Measurements from ENCODE around the gene SSC5D. TPM values are rescaled to one million over a fixed set of nuclear protein-coding genes. Genes with fewer than 3 reads are reported as not detected.

The SSC5D gene
- total RNA-seq, 1 donor from 2014 or later = 46.8 TPM

DNA sequence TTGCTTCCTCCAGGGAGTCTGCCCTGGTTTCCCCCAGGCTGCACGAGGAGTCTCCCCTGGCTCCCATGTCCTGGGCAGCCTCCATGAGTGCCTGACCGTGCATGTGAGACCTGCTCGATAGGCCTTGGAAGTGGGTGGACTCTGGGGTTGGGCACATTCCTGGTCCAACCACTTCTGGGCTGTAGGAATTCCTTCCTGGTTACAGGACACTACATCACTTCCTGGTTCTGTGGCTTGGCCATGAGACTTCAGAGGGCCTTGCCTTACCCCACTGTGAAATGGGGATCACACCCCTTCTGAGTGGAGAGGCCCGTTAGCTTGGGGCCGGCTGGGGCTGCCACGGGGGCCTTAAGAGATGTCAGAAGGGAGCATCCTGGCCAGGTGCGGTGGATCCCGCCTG is 15.8 kb upstream of the SSC5D start:
- Histone ChIP-seq H3K36me3 (ENCODE audit: insufficient read depth, low read length) (no peaks in the 10 kb centered on the region), H3K27me3 (ENCODE audit: insufficient read depth, low read length) (no peaks in the 10 kb centered on the region), H4K20me1 (ENCODE audit: insufficient read depth, low read length) (no peaks in the 10 kb centered on the region), H3K4me3 (ENCODE audit: insufficient read depth, low read depth, low read length) (no peak overlapping the region), H3K9me3 (ENCODE audit: insufficient read depth, low read depth, low read length) (no peaks in the 10 kb centered on the region), H2AFZ (ENCODE audit: low read depth, low read length) (no peak overlapping the region), H3K4me2 (ENCODE audit: low read length) (peak overlapping the region; percentile 16), H3K79me2 (ENCODE audit: insufficient read depth, low read length) (no peaks in the 10 kb centered on the region), H3K27ac (ENCODE audit: low read depth, low read length) (peak overlapping the region; percentile 1), H3K4me1 (ENCODE audit: insufficient read depth, low read length) (peaks cover 33% of the 10 kb centered on the region), H3K9ac (ENCODE audit: low read length) (peak overlapping the region; percentile 54)
- Mint-ChIP-seq H3K4me3 (ENCODE audit: unreplicated experiment) (no peak overlapping the region), H3K27me3 (ENCODE audit: low read depth, unreplicated experiment) (no peaks in the 10 kb centered on the region), H3K27ac (ENCODE audit: unreplicated experiment) (no peak overlapping the region), H3K36me3 (ENCODE audit: low read depth, unreplicated experiment) (no peaks in the 10 kb centered on the region), H3K4me1 (ENCODE audit: low read depth, unreplicated experiment) (peaks cover 3% of the 10 kb centered on the region), H3K9me3 (ENCODE audit: unreplicated experiment) (no peaks in the 10 kb centered on the region)
- TF ChIP-seq EZH2 (IDR thresholded peaks at IDR 0.05; ENCODE audit: insufficient read depth, low read length) = no peak
- TF ChIP-seq, protein P1, sequence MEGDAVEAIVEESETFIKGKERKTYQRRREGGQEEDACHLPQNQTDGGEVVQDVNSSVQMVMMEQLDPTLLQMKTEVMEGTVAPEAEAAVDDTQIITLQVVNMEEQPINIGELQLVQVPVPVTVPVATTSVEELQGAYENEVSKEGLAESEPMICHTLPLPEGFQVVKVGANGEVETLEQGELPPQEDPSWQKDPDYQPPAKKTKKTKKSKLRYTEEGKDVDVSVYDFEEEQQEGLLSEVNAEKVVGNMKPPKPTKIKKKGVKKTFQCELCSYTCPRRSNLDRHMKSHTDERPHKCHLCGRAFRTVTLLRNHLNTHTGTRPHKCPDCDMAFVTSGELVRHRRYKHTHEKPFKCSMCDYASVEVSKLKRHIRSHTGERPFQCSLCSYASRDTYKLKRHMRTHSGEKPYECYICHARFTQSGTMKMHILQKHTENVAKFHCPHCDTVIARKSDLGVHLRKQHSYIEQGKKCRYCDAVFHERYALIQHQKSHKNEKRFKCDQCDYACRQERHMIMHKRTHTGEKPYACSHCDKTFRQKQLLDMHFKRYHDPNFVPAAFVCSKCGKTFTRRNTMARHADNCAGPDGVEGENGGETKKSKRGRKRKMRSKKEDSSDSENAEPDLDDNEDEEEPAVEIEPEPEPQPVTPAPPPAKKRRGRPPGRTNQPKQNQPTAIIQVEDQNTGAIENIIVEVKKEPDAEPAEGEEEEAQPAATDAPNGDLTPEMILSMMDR (IDR thresholded peaks at IDR 0.05; ENCODE audit: insufficient read depth, low read depth, low read length) = no peak
- DNase-seq (ENCODE audit: low read depth) = peak; percentile 86
- peak; percentile 29 for FAIRE-seq

DNA sequence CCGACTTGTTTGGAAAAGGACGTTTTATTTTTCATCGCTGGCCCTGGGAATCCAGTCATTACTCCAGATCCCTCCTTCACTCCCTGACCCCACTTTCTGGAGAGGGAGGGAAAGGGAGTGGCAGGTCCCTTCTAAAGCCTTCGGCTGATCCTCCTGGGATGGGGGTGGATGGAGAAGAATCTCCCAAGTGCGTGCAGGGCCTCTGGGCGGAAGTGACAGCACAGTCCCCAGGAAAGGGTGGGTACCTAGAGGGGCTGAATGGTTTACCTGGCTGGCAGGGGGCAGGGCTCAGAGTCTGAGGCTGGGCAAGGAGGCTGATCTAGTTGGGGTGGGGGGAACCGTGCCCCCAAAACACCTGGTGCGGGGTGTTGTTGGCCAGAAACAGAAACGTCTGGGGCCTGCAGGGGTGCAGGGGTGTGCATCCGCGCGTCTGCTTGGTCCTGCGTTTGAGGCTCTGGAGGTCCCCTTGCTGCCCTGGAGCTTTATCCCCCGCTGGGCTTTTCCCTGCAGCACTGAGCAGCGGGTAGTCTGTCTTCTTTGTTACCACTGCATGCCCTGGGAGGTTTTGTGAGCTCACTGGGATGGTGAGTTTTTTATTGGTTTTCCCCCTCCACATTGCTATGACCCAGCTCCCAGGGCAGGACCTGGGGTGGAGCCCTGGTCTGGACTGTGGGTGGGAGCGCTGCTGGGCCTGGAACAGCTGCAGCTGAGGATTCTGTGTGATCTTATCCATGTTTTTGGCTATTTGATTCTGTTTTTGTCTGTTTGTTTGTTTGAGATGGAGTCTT is 14.8 kb upstream of the SSC5D start:
- Histone ChIP-seq H3K27ac (ENCODE audit: low read depth, low read length) (peak overlapping the region; percentile 1), H3K4me2 (ENCODE audit: low read length) (peak overlapping the region; percentile 37), H3K27me3 (ENCODE audit: insufficient read depth, low read length) (no peaks in the 10 kb centered on the region), H3K4me3 (ENCODE audit: insufficient read depth, low read depth, low read length) (no peak overlapping the region), H2AFZ (ENCODE audit: low read depth, low read length) (peak overlapping the region; percentile 56), H3K79me2 (ENCODE audit: insufficient read depth, low read length) (peaks cover 9% of the 10 kb centered on the region), H3K36me3 (ENCODE audit: insufficient read depth, low read length) (no peaks in the 10 kb centered on the region), H3K9me3 (ENCODE audit: insufficient read depth, low read depth, low read length) (no peaks in the 10 kb centered on the region), H3K9ac (ENCODE audit: low read length) (peak overlapping the region; percentile 54), H4K20me1 (ENCODE audit: insufficient read depth, low read length) (no peaks in the 10 kb centered on the region), H3K4me1 (ENCODE audit: insufficient read depth, low read length) (peaks cover 33% of the 10 kb centered on the region)
- no peak overlapping the region for H3K4me3 Mint-ChIP-seq (ENCODE audit: unreplicated experiment)
- H3K4me1 Mint-ChIP-seq (ENCODE audit: low read depth, unreplicated experiment) = peaks cover 7% of the 10 kb centered on the region
- no peak overlapping the region for H3K27ac Mint-ChIP-seq (ENCODE audit: unreplicated experiment)
- no peak for FAIRE-seq
- H3K9me3 Mint-ChIP-seq (ENCODE audit: unreplicated experiment) = no peaks in the 10 kb centered on the region
- DNase-seq (ENCODE audit: low read depth) = no peak
- TF ChIP-seq, protein P1 (IDR thresholded peaks at IDR 0.05; ENCODE audit: insufficient read depth, low read depth, low read length) = no peak
- TF ChIP-seq EZH2 (IDR thresholded peaks at IDR 0.05; ENCODE audit: insufficient read depth, low read length) = no peak
- H3K27me3 Mint-ChIP-seq (ENCODE audit: low read depth, unreplicated experiment) = no peaks in the 10 kb centered on the region
- H3K36me3 Mint-ChIP-seq (ENCODE audit: low read depth, unreplicated experiment) = no peaks in the 10 kb centered on the region
